Breast epithelium (tissue), 4 donors: ENCODE results near the gene OSMR. TPM values are rescaled to one million over a fixed set of nuclear protein-coding genes. Genes with fewer than 3 reads are reported as not detected.

Experiments used
- DNase-seq, 2 donors: peaks; one replicate each; pipeline ENCODE4 v3.0.0-alpha.2; 2019; ENCODE audit warnings: low spot score in 2 of 2
- H3K27ac ChIP-seq, 2 donors: fragments of 200-600 bp; sonication (generic) in 1 of 2; one replicate each; pipeline ENCODE4 v1.5.1; 2016 to 2019; ENCODE audit warnings: mild to moderate bottlenecking in 1 of 2
- H3K27me3 ChIP-seq, 2 donors: fragments of 200-600 bp; sonication (generic) in 1 of 2; one replicate each; pipeline versions ENCODE4 v1.5.1 to v1.6.0; 2017 to 2019; ENCODE audit warnings: control low read depth in 1 of 2, mild to moderate bottlenecking in 1 of 2
- H3K36me3 ChIP-seq: fragments of 200-600 bp; one replicate; pipeline ENCODE4 v1.5.1; 2019
- H3K4me1 ChIP-seq, 2 donors: fragments of 200-600 bp; sonication (generic); one replicate each; pipeline ENCODE4 v1.5.1; 2016 to 2019; ENCODE audit warnings: control low read depth in 1 of 2
- H3K4me3 ChIP-seq, 3 donors: fragments of 200-600 bp; sonication (generic); 1 replicate in 2 of 3; 2 replicates in 1 of 3; pipeline ENCODE4 v1.5.1; 2016 to 2019; ENCODE audit warnings: mild to moderate bottlenecking in 3 of 3, moderate library complexity in 2 of 3
- H3K9me3 ChIP-seq, 2 donors: fragments of 200-600 bp; sonication (generic) in 1 of 2; one replicate each; pipeline ENCODE4 v1.5.1; 2016 to 2019; ENCODE audit warnings: control low read depth in 1 of 2
- POLR2A ChIP-seq: fragments of 450-650 bp; IDR thresholded peaks from one replicate; pipeline ENCODE4 v1.6.1; 2016; ENCODE audit warnings: antibody characterized with exemption, mild to moderate bottlenecking, moderate library complexity
- POLR2AphosphoS5 ChIP-seq, 3 donors: sonication (generic); formaldehyde crosslinking; IDR thresholded peaks; one replicate each; pipeline ENCODE4 v1.6.1; 2017; ENCODE audit warnings: antibody characterized with exemption in 3 of 3
- intact Hi-C: fragments of 100-400 bp; cut with DNase I; formaldehyde crosslinking; loops from one replicate; pipeline ENCODE4 v1.15.1; 2023; ENCODE audit warnings: low total_unique reads
- total RNA-seq, 3 donors: library from RNA; depleted of rRNA; stranded (reverse); fragments of >200 nt; gene quantifications; one replicate each; pipeline ENCODE4 v1.1.0, GENCODE V29; 2016
- TF ChIP-seq, protein P1 (sequence below), 3 donors: fragments of 450-650 bp; IDR thresholded peaks; one replicate each; pipeline ENCODE4 v1.5.1; 2016 to 2017; ENCODE audit warnings: antibody characterized with exemption in 3 of 3, mild to moderate bottlenecking in 3 of 3, moderate library complexity in 3 of 3

Gene OSMR
- total RNA-seq, result 100 to 1,000 TPM in 1 of 3 donors, 10 to 100 TPM in 2; 32.2 to 121 (median 54.0) TPM

DNA sequence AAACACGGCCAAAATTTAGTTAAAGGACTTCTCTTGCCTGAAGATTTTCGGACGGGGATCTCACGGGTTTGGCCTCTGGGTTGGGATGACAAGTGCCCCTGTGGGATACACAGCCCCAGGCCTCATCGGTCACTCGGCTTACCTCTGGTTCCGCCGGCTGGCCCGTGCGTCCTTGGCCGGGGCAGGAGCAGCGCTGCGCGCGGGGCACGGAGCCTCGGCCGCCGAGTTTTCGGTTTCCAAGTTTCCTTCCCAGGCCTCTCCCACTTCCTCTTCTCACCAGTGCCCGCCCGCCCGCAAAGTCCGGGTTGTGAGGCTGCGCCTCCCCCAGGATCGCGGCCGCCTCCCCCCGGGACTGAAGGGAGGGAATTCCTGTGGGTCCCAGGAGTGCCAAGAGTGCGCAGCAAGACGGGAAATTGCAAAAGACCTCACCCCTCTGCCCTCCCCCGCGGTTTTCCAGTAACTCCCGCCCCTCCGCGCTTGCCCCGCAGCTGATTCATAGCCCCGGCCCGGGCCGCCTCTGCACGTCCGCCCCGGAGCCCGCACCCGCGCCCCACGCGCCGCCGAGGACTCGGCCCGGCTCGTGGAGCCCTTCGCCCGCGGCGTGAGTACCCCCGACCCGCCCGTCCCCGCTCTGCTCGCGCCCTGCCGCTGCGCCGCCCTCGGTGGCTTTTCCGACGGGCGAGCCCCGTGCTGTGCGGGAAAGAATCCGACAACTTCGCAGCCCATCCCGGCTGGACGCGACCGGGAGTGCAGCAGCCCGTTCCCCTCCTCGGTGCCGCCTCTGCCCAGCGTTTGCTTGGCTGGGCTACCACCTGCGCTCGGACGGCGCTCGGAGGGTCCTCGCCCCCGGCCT lies at the start of gene OSMR:
TSS of gene OSMR (plus strand) at position 487 of the 853 bp plus-strand sequence. CDS start 23,033 bp downstream, outside the sequence.
- H3K4me1 ChIP-seq, result no peaks in the 10 kb centered on the region
- intact Hi-C loops, result loop anchor here (2.0 kb wide), 1 partner anchor 79 kb away; no protein-coding TSS in a partner anchor
- peak; percentile 89 to 92 for DNase-seq
- no peaks in the 10 kb centered on the region for H3K27me3 ChIP-seq
- H3K36me3 ChIP-seq, result no peaks in the 10 kb centered on the region
- peak; percentile 72 for TF ChIP-seq POLR2A
- TF ChIP-seq, protein P1, sequence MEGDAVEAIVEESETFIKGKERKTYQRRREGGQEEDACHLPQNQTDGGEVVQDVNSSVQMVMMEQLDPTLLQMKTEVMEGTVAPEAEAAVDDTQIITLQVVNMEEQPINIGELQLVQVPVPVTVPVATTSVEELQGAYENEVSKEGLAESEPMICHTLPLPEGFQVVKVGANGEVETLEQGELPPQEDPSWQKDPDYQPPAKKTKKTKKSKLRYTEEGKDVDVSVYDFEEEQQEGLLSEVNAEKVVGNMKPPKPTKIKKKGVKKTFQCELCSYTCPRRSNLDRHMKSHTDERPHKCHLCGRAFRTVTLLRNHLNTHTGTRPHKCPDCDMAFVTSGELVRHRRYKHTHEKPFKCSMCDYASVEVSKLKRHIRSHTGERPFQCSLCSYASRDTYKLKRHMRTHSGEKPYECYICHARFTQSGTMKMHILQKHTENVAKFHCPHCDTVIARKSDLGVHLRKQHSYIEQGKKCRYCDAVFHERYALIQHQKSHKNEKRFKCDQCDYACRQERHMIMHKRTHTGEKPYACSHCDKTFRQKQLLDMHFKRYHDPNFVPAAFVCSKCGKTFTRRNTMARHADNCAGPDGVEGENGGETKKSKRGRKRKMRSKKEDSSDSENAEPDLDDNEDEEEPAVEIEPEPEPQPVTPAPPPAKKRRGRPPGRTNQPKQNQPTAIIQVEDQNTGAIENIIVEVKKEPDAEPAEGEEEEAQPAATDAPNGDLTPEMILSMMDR (IDR thresholded peaks at IDR 0.05), result peak in 1 of 3 donors; percentile 22
- TF ChIP-seq POLR2AphosphoS5 (IDR thresholded peaks at IDR 0.05), result peak; percentile 71 to 95 (median 85)
- H3K4me3 ChIP-seq, result peak within 1 kb of the TSS; percentile 79 to 99 (median 86)
- no peaks in the 10 kb centered on the region for H3K9me3 ChIP-seq
- peak within 1 kb of the TSS; percentile 93 to 98 for H3K27ac ChIP-seq

DNA sequence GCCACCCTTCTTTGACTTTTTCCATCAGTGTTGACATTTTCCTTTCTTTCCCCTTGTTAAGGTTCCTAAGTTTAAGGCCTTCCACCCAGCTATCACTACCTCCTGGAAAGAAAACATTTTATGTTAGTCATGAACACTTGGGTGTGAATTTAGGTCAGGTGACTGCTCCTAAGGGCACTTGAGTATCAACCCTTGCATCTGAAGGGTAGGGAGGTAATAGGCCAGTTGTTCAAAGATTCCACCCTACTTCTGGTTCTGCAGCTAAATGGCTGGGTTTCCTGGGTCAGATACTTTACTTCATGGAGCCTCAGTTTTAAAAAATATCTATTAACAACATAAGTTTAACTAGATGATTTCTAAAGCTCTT lies 49.1 kb upstream of the OSMR start:
- Histone ChIP-seq H3K27ac (peak overlapping the region; percentile 15 to 76), H3K4me1 (no peaks in the 10 kb centered on the region)

DNA sequence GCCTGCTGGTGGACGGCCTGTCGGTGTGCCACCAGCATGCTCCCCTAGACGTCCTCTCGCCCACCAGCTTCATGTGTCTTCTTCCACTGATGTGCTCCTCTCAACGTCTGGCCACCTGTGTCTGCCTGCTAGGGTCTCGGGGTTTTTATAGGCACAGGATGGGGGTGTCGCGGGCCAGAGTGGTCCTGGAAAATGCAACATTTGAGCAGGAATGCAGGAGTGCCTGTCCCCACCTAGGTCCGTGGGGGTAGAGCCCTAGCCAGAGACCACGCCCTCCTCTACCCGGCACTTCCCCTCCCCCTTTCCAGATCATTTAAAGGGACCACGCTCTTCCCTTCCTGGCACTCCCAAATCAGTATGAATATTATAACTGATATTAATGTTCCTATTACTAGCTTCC lies 48.0 kb upstream of the OSMR start:
- DNase-seq, result no peak
- H3K4me3 ChIP-seq, result no peak overlapping the region
- H3K9me3 ChIP-seq, result no peaks in the 10 kb centered on the region
- no peaks in the 10 kb centered on the region for H3K36me3 ChIP-seq
- H3K27ac ChIP-seq, result peak overlapping the region; percentile 15 to 76
- no peaks in the 10 kb centered on the region for H3K4me1 ChIP-seq
- intact Hi-C loops, result no loop called here
- no peaks in the 10 kb centered on the region for H3K27me3 ChIP-seq
- TF ChIP-seq, protein P1 (IDR thresholded peaks at IDR 0.05), result no peak
- TF ChIP-seq POLR2A (no peak), POLR2AphosphoS5 (IDR thresholded peaks at IDR 0.05) (no peak)

More for the DNA sequence above, 49.1 kb upstream of the OSMR start:
- Histone ChIP-seq H3K36me3 (no peaks in the 10 kb centered on the region), H3K4me3 (no peak overlapping the region), H3K9me3 (no peaks in the 10 kb centered on the region), H3K27me3 (no peaks in the 10 kb centered on the region)
- TF ChIP-seq, protein P1 (IDR thresholded peaks at IDR 0.05), result no peak
- TF ChIP-seq POLR2AphosphoS5 (IDR thresholded peaks at IDR 0.05) (no peak), POLR2A (no peak)
- DNase-seq, result no peak
- intact Hi-C loops, result no loop called here

DNA sequence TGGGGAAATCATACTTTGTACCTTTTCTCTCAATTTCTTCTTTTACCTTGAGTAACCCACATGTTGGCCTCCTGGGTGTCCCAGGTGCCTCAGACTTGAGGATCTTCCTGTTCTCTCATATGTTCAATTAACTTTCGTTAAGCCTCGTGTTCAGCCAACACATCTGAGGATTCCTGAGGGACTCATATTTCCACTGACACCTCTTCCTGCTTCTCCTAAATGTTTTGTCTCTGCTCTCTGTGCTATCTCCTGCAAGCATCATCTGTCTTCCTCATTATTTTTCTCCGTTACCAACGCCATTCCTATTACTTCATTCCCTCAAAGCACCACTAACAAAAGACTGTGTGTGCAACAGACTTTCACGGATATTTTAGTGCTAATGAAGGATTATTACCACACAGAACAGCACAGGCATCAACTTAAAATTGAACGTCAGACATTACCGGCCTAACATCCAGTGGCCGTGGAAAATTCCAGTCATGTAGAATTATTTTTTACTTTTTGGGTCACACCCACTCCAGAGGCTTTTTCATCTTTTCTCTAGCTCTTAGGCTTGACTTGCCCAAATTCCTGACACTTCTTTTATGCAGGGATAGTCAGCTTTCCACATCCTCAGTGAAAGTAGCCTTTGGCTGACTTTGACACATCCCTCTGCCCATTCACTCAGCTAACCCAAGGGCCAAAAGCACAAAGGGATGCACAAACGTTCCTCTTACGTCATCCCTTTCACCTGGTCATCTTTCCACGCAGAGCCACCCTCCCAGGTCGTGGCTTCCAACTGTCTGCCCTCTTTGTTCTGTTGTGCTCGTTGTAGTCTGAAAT lies 46.0 kb upstream of the OSMR start:
- Histone ChIP-seq H3K9me3 (no peaks in the 10 kb centered on the region), H3K36me3 (no peaks in the 10 kb centered on the region), H3K4me3 (no peak overlapping the region), H3K27ac (peak overlapping the region in 1 of 2 donors; percentile 48), H3K4me1 (no peaks in the 10 kb centered on the region), H3K27me3 (no peaks in the 10 kb centered on the region)
- DNase-seq, result no peak
- intact Hi-C loops, result loop anchor here (10.0 kb wide), 1 partner anchor 355 kb away; no protein-coding TSS in a partner anchor
- no peak for TF ChIP-seq POLR2AphosphoS5 (IDR thresholded peaks at IDR 0.05)
- TF ChIP-seq, protein P1 (IDR thresholded peaks at IDR 0.05), result no peak
- TF ChIP-seq POLR2A, result no peak
